MV-4-11 (cell line): Measurements from ENCODE around the gene TMEM86B.
"Not testable (repeated sequence)": the region's sequence is repeated elsewhere in the genome, so short reads cannot be mapped to it uniquely, and the experiment has no call there.

Experiments used
- DNase-seq: peaks from one replicate; lab custom pipeline; 2025; lab: John Stamatoyannopoulos, UW

Gene TMEM86B

DNA sequence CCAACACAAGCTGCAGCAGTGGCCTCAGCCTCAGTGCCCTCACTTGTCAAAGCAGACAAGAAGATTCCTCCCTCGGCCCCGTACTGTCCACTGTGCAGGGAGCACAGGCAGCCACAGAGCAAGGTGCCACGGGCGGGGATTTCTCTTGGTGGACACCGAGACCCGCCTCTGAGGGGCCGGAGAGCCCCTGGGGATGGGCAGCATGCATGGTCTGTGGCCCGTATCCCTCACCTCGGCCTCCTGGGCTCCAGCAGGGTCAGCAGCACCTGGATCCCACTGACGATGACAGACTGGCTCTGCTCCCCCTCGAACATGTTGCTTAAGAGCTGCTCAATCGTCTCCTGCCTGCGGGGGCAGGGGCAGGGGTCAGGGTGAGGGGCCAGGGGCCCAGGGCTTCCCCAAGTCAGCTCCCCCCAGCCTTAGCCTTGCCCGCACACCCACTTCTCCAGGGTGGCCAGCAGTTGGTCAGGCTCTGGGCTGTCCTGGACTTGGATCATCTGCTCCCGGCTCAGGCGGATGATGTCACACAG lies 13.4 kb upstream of the TMEM86B start:
- DNase-seq: no peak

DNA sequence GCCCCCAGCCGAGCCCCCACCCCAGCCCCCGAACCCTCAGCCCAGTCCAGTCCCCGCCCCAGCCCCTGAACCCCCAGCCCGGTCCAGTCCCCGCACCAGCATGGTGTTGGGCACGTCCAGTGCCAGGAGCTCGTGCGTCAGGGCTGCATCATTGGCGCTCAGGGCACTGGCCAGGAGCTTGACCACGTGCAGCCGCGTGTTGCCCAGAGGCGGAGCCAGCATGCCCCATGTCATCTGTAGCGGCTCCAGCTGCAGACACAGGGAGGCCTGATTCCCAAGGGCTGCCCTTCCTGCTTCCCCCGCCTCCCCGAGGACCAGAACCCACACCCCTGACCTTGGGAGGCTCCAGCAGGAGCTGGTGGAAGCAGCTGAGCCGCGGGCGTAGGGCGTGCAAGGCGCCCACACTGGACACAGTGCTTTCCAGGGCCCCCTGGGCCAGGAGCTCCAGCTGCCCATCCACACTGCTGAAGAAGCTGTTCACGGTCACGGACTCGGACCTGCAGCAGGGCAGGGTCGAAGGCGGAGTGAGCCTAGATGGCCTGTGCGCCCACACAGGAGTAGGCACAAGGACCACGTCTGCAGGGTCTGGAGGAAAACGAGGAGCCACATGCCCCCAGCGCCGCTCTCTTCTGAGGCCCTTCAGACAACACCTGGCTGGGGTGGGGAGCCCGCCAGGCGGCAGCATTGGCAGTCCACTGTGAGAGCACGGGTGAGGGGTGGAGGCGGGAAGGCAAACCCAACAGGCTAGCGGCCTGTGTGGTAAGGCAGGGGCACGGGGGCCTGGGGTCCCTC lies 12.8 kb upstream of the TMEM86B start:
- DNase-seq: no peak

DNA sequence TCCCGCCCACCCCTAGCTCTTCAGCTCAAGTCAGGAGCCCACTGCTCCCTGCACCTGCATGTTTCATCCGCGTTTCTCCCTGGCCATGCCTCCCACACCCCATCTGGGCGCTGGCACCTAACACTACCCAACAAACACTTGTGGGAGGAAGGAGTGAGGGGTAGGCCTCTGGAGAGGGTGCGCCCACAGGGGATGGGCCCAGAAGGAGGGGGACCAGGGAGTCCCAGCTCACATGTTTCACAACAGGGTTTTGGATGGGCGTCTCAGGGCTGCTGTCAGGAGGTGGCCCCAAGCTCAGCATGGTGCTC lies 12.1 kb upstream of the TMEM86B start:
- DNase-seq: no peak

DNA sequence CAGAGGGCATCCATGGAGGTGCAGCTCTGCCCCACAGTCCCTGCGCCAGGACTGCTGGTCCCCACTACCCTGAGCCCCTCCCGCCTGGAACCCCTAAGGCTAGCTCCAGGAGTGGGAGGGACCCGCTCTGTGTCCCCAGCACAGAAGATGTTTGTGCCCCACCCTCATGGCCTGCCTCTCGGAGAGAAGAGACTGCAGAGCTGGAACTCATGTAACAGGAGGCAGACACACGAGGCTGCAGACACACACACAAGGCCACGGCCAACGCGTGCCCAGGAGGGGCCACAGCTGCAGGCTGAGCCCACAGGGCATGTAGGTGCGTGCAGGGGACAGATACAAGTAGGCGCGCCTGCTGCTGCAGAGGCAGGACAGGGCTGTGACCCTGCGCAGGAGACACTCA lies 10.4 kb upstream of the TMEM86B start:
- no peak for DNase-seq

DNA sequence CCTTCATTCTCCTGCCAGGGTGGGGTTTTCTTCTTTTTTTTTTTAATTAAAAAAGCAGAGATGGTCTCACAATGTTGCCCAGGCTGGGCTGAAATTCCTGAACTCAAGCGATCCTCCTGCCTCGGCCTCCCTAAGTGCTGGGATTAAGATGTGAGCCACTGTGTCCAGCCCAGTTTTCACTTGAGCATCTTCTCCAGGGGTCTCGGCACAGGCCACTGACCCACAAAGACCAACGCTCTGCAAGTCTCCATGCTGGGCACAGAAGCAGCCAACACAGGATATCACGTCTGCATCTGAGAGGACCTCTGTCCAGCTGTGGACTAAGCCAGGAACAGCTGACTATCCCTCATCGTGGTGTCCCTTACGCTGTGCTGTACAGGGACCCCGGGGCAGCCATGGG lies 9.5 kb upstream of the TMEM86B start:
- no peak for DNase-seq

DNA sequence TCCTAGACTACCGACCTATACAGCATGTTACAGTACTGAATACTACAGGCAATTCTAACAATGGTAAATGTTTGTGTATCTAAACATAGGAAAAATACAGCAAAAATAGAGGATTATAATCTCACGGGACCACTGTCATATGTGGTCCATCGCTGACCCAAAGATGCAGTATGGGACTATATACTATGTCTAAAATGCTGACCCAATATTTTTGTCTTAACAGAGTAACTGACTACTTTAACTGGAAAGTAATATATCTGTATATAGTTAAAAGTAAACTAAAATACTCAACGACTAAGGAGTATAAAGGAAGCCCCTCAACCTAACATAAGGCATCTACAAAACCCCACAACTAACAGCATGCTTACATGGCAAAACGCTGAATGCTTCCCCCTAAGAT lies 4.4 kb upstream of the TMEM86B start:
- no peak for DNase-seq

DNA sequence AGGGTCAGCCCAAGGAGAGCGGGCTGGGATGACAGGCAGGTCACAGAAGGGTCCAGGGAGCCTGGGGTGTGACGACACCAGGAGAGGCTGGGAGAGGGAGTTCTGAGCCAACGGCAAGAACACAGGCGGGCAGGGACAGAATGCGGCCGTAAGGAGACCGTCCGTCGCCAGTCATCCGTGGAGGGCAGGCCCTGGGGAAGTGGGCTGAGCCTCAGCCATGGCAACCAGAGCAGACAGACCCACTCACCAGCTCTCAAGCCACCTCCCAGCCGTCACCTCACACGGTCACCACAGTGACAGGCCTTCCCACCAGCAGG lies 3.7 kb upstream of the TMEM86B start:
- no peak for DNase-seq

DNA sequence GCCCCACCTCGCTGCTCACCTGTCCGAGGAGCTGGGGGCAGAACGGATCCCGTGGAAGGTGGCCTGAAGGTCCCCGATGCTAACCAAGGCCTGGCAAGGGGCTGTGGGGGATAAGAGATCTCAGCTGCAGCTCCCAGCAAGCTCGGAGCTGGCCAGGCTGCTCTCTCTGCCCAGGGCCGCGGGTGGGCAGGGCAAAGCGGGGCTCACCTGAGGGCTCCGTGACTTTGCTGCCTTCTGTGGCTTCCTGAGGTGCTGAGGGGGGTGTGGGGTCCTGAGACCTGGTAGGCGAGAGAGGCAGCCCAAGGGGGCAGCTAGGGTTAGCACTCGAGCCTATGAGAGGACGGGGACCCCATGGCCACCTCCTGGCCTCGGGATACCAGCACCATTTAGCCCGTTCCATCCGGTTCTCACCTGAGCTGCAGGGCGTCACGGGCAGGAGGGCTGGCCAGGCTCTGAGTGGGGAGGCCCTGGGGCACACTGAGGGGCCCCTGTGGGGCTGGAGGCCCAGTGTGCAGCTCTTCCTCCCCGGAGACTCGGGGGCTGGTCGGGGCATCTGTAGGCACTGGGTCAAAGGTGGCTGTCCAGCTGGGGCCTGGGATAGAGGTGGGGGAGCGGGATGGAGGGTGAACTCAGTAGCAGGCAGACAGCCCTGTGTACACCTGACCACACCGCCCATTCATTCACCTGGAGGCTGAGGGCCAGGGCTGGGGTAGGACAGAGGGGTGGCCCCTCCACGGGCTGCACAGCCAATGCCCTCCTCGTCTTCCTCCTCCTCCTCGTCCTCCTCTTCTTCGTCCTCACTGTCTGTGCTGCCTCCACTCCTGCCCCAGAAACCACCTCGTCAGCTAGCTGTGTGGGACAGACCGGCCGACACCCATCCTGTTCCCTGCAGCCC lies 3.1 kb upstream of the TMEM86B start:
- no peak for DNase-seq

DNA sequence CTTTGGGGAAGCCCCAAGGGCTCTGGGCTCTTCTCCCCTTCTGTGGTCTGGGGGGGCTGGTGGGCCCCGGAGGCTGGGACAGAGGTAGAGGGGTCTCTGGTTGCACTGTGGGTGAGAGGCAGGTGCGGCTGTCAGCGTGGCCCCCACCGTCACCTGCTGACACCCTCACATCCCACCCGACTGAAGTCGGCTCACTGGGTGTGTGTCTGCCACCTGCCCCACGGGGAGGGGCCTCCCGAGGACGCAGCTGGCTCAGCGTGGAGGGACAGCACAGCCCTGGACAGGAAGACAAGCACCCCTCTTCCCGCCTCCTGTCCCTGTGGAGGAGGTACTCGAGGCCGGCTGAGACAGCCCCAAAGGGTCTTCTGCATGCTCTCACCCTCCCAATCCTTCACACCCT lies 2.2 kb upstream of the TMEM86B start:
- no peak for DNase-seq

DNA sequence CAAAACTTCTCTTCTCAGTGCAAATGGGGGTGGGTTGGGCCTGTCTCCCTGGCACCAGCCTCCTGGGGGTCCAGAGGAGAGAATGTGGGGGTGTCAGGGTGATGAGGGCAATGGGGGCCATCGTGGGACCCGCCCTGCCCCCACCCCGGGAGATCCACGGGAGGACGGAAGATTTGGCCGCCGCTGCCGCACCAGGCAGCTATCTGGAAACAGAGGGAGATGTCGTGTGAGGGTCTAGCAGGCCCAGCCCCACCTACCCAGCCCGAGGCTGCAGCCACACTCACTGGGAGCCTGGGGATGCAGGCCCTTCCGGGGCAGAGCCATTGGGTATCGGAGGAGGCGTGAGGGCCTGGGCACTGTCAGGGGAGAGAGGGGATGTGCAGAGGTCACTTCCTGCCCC lies 1.8 kb upstream of the TMEM86B start:
- no peak for DNase-seq

DNA sequence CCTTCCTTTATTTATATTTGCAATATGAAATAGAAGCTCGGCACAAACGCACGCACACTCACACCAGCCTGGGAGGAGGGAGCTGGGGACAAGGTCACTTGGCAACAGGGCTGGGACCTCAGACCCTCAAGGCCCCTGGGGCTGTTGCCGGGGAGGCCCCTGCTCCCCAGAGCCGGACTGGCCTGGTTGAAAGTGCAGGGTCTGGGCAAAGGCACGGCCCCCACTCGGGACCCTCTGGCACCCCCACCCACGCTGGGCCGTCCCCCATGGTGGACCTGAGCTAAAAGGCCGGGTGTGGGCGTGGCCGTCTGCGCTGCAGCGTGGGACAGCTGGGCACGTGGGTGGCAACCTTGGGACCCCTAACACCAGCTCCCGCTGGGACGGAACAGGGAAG lies 1.2 kb upstream of the TMEM86B start:
- DNase-seq: no peak

DNA sequence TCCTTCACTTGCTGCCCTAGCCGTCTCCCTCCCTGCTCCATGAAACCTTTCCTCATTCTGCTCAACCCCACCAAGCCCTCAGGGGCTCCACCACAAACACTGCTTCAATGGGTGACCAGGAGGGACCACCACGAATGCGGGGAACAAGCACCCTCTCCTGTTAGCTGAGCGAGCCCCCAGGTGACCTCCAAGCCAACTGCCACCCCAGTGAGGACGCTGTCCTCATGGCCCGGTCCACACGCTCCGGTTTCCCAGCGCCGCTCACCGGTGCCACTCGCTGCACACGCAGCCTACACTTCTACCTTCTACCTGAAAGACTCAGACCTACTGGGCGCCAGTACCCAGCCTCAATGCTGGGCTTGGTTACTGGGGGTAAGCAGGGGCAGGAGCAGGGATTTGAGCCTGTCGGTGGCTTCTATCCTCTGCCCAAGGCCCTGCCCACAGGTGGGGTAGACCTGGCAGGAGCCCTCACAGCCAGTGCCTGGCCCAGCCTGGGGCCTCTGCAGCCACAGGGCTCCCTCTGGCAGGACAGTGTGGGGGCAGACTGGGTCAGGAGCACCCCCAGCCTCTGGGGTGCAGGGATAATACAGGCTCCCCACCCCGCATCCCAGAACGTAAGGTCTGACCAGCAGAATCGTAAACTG lies 704 bp upstream of the TMEM86B start:
- no peak for DNase-seq

DNA sequence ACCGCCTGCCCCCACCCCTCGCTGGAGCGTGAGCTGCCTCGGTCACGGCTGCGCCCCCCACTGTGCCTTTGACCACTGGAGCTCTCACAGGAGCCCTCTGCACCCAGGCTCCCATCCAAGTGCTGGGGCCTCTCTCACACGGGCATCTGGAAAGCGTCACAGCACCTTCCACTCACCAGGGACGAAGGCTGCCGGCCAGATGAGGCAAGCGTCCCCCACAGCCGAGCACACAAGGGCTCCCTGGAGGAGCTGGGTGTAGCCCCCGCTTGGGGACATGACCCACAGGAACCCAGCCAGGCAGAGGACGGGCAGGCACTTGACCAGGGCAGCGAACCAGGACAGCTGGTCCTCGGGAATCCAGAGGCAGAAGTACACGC lies 560 bp downstream of the TMEM86B start:
- no peak for DNase-seq

DNA sequence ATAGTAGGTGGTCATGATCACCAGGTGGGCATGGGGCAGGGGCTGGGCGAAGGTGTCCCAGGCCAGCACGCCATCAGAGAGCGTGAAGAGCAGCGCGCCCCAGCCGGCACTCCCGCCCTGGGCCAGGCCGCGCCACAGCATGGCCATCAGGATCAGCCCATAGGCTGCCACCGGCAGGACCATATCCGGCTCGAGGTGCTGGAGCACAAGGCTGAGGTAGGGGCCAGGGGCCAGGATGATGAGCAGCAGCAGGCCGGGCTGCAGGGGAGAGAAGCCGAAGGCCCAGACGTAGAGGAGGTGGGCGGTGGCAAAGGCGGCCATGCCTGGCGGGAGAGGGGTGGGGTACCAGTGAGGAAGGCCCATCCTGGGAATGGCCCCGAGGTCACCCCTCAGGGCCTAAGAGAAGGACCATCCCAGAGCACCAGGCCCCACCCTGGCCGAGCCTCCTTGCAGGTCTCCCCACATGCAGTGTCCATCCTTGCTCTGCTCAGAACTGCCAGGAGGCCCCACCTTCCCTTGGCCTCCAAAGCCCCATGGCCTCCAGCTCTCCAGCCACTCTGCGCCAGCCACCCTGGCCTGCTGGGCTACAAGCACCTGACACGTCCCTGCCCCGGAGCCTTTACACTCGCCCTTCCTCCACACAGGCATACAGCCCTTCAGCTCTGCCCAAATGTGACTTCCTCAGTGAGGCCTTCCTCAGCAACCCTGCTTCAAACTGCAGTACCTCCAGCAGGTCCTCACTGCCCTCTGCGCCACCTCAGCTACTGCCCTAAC lies 1.1 kb downstream of the TMEM86B start:
- DNase-seq: no peak

DNA sequence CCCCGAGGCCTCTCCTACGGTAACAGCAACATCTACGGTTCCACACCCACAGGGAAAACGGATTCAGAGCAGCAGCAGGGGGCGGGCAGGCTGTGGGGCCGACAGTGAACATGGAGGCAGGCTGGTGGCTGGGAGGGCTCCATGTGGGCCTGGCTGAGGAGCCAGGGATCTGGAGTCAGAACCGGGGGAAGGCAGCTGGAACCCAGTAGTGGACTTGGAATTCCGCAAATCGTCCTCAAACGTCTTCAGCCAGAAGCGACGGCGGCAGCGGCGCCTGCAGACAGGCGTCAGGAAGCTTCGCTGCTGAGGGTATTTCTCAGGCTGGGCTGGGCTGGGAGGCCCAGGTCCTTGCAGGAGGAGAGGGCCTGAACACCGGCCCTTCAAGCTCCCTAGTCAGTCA lies 1.8 kb downstream of the TMEM86B start:
- no peak for DNase-seq

DNA sequence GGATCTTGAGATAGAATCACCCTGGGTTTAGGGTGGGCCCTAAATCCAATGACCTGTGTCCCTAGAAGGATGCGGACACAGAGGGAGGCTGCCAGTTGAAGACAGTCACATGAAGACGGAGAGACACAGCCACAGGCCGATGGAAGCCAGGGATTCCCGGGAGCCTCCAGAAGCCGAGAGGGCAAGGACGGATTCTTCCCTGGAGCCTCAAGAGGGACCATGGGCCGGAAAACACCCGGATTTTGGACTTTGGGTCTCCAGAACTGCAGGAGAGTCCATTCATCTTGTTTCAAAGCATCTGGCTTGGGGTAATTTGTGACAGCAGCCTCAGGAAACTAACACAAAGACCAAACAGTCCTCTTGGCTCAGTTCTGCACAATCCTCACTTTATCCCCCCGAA lies 2.3 kb downstream of the TMEM86B start:
- no peak for DNase-seq

DNA sequence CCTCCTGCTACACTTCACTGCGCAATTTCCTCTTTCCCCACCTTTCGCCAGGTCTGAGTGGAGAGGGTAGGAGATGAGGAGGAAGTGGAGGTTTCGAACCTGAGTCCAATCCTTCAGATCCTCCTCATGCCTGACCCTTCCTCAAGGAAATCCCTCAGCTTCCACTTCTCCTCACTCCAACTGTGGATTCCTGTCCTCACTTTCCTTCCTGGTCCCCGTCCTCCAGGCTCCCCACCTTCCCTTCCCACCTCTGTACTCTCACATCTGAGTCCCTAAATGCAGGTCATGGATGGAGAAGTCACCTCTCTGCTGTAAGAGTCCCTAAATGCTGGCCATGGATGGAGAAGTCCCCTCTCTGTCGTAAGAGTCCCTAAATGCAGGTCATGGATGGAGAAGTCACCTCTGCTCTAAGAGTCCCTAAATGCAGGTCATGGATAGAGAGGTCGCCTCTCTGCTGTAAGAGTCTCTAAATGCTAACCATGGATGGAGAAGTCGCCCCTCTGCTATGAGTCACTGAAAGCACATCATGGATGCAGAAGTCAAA lies 3.1 kb downstream of the TMEM86B start:
- peak; percentile 30 for DNase-seq

DNA sequence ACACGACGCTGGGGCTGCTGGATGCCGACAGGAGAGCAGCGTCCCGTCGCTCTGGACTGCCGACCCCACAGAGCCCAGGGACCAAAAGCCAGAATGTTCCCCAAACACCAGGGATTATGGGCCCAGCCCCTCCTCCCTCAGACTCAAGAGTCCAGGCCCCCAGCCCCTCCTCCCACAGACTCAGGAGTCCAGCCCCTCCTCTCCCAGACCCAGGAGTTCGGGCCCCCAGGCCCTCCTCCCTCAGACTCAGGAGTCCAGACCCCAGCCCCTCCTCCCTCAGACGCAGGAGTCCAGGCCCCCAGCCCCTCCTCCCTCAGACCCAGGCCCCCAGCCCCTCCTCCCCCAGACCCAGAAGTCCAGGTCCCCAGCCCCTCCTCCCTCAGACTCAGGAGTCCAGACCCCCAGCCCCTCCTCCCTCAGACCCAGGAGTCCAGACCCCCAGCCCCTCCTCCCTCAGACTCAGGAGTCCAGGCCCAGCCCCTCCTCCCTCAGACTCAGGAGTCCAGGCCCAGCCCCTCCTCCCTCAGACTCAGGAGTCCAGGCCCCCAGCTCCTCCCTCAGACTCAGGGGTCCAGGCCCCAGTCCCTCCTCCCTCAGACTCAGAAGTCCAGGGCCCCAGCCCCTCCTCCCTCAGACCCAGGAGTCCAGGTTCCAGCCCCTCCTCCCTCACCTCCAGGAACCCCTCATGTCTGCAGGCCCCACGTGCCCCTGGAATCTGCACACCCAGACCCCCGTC lies 3.7 kb downstream of the TMEM86B start:
- not testable (repeated sequence) for DNase-seq

DNA sequence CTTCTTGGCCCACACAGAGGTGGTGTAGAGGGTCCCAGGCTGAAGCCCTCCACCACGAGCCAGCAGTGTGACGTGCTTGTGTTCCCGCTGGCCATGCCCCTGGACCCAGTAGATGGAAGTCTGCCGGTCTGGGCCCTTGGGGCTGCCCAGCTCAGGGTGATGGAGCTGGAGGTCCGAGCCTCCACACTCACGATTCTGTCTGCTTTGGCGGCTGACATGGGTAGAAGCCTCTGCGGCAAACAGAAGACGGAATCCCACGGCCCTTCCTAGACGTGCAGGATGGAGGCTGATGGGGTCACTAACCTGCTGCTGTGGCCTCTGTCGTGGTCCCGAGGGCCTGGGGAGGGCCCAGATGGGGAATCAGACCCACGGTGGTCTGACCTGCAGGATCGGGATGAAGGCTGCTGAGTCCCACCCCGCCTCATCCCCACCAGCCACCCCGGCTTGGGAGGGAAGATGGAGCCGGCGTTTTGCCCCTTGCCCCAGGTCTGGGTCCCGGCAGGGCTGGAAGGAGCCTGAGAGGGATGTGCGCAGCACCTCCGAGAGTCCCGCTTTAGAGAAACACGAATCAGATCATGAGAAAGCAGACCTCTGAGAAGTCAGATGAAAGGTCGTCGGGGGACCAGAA lies 4.4 kb downstream of the TMEM86B start:
- DNase-seq: no peak

DNA sequence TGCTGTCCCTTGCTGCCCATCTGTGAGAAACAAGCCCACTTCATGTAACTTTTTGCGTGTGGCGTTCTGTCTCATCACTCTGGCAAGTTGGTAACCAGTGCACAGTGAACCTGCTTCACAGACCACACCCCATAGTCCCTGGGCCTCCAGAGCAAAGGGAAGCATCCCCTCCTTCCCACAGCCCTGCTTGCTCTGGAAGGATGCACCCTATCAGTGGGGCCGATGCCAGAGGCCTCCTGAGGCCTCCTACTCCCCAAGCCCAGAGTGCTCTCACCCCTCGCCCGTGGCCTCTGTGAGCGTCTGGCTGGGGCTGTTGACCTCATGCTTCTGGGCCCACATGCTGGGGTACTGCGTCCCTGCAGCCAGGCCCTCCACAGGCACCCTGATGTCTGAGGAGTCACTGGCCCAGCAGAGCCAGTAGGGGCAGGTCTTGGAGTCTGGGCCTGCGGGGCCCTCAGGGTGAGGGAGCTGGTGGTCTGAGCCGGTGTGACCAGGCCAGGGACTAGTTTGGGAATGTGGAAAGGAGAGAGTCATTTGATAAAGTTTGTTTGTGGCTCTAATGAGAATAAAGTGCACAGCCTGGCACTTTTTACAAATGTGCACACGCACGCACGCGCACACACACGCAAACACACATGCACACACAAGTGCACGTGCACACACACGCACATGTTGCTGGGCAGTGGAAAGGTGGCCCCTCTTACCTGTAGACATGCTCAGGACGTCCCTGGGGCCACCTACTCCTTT lies 5.1 kb downstream of the TMEM86B start:
- no peak for DNase-seq
